Gastroesophageal sphincter (tissue), 4 donors: Measurements from ENCODE around the gene GTF2IRD1. TPM values are rescaled to one million over a fixed set of nuclear protein-coding genes. Genes with fewer than 3 reads are reported as not detected.
"Not testable (repeated sequence)": the region's sequence is repeated elsewhere in the genome, so short reads cannot be mapped to it uniquely, and the experiment has no call there.

Source experiments
- ATAC-seq: fragments of 150-250 bp; one replicate; pipeline ENCODE4 v1.9.1; 2016; ENCODE audit warnings: mild to moderate bottlenecking, moderate library complexity
- H3K27ac ChIP-seq, 4 donors: fragments of 200-600 bp; sonication (generic) in 3 of 4; 1 replicate in 3 of 4; 2 replicates in 1 of 4; pipeline ENCODE4 v1.5.1; 2016 to 2019
- H3K27me3 ChIP-seq: fragments of 200-600 bp; sonication (generic); one replicate; pipeline ENCODE4 v1.5.1; 2019
- H3K36me3 ChIP-seq, 2 donors: fragments of 200-600 bp; sonication (generic); one replicate each; pipeline ENCODE4 v1.5.1; 2019; ENCODE audit warnings: control low read depth in 1 of 2
- H3K4me1 ChIP-seq, 3 donors: fragments of 200-600 bp; sonication (generic); 1 replicate in 2 of 3; 2 replicates in 1 of 3; pipeline ENCODE4 v1.5.1; 2016 to 2019; ENCODE audit warnings: control low read depth in 2 of 3
- H3K4me3 ChIP-seq, 2 donors: fragments of 200-600 bp; sonication (generic); one replicate each; pipeline ENCODE4 v1.5.1; 2019; ENCODE audit warnings: mild to moderate bottlenecking in 1 of 2, moderate library complexity in 1 of 2
- H3K9me3 ChIP-seq, 3 donors: fragments of 200-600 bp; sonication (generic); one replicate each; pipeline ENCODE4 v1.5.1; 2017 to 2019; ENCODE audit warnings: control low read depth in 2 of 3
- EP300 ChIP-seq: sonication (generic); formaldehyde crosslinking; IDR thresholded peaks from one replicate; pipeline ENCODE4 v1.6.1; 2017; ENCODE audit warnings: antibody characterized with exemption, mild to moderate bottlenecking
- POLR2A ChIP-seq, 2 donors: fragments of 450-650 bp; IDR thresholded peaks; one replicate each; pipeline ENCODE4 v1.6.1; 2017; ENCODE audit warnings: antibody characterized with exemption in 2 of 2, mild to moderate bottlenecking in 2 of 2, moderate library complexity in 1 of 2
- POLR2AphosphoS5 ChIP-seq: sonication (generic); formaldehyde crosslinking; IDR thresholded peaks from one replicate; pipeline ENCODE4 v1.6.1; 2017; ENCODE audit warnings: antibody characterized with exemption
- WGBS, 2 donors: methylation state at CpG; one replicate each; pipeline ENCODE4 v1.1.5; 2018; ENCODE audit warnings: low coverage in 1 of 2; 5-methylcytosine and 5-hydroxymethylcytosine counted together
- total RNA-seq, 4 donors: library from RNA; depleted of rRNA; stranded (reverse); fragments of >200 nt; gene quantifications; one replicate each; pipeline ENCODE4 v1.1.0, GENCODE V29; 2016
- TF ChIP-seq, protein P1 (sequence below), 4 experiments: fragments of 200-600 bp in 2 of 4; fragments of 450-650 bp in 2 of 4; sonication (generic) in 1 of 4; IDR thresholded peaks; one replicate each; pipeline ENCODE4 v1.5.1; 2017 to 2019; ENCODE audit warnings: antibody characterized with exemption in 4 of 4, mild to moderate bottlenecking in 2 of 4, moderate library complexity in 2 of 4

GTF2IRD1 gene
- total RNA-seq, 4 donors from 2014 or later, result 21.5 to 49.0 (median 28.2) TPM

DNA sequence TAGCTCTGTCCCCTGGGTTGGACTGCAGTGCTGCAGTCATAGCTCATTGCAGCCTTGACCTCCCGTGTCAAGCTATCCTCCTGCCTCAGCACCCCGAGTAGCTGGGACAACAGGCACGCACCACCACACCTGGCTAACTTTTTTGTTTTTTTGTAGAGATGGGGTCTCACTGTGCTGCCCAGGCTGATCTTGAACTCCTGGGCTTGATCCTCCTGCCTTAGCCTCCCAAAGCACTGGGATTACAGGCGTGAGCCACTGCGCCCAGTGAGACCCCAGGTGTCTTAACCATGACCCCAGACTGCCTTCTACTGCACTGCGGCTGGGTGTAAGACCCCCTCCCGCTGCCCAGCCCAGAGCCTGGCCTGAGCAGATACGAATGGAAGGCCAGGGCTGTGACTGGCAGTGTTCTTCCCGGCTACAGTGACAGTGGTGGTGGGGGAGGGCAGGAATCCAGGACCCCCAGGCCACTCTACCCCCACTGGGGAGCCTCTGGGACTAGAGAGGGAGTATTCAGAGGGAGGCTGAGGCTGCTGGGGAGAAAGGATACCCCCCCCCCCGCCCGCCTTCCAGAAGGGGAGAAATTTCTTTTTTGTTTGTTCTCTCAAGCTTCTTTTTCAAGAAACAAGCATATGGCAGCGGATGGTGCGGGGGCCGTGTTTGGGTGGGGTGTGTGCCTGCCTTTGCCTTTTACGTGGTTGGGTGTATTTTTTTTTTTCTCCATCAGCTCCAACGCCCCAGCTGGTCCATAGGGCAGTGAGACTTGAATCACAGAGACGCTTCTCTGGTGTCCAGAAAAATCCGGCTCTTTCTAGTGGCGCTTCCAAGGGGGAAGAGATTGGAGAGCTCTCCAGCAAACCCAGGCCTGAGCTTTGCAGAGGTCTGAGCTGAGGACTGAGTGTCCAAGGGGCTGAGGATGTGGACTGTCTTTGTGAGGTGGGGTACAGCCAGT lies 36.6 kb downstream of the GTF2IRD1 start:
- Histone ChIP-seq H3K27me3 (no peaks in the 10 kb centered on the region), H3K4me1 (peaks cover 0 to 6% (median 0%) of the 10 kb centered on the region in 3 donors), H3K36me3 (no peaks in the 10 kb centered on the region), H3K9me3 (peaks cover 0 to 6% (median 0%) of the 10 kb centered on the region in 3 donors), H3K27ac (peak overlapping the region in 1 of 4 donors; percentile 19), H3K4me3 (no peak overlapping the region)
- WGBS, 2 donors, result 70 to 82% methylated on average over 2 to 10 of the region's 19 CpGs
- no peak for TF ChIP-seq POLR2AphosphoS5
- TF ChIP-seq, protein P1, sequence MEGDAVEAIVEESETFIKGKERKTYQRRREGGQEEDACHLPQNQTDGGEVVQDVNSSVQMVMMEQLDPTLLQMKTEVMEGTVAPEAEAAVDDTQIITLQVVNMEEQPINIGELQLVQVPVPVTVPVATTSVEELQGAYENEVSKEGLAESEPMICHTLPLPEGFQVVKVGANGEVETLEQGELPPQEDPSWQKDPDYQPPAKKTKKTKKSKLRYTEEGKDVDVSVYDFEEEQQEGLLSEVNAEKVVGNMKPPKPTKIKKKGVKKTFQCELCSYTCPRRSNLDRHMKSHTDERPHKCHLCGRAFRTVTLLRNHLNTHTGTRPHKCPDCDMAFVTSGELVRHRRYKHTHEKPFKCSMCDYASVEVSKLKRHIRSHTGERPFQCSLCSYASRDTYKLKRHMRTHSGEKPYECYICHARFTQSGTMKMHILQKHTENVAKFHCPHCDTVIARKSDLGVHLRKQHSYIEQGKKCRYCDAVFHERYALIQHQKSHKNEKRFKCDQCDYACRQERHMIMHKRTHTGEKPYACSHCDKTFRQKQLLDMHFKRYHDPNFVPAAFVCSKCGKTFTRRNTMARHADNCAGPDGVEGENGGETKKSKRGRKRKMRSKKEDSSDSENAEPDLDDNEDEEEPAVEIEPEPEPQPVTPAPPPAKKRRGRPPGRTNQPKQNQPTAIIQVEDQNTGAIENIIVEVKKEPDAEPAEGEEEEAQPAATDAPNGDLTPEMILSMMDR (IDR thresholded peaks at IDR 0.05), result no peak
- no peak for ATAC-seq

DNA sequence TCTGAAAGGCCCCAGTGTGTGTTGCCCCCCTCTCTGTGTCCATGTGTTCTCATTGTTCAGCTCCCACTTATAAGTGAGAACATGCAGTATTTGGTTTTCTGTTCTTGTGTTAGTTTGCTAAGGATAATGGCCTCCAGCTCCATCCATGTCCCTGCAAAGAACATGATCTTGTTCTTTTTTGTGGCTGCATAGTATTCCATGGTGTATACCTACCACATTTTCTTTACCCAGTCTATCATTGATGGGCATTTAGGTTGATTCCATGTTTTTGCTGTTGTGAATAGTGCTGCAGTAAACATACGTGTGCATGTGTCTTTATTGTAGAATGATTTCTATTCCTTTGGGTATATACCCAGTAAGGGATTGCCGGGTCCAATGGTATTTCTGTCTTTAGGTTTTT lies 37.8 kb downstream of the GTF2IRD1 start:
- not testable (repeated sequence) for H3K9me3 ChIP-seq, H3K27me3 ChIP-seq, ATAC-seq, H3K4me3 ChIP-seq, H3K36me3 ChIP-seq, H3K27ac ChIP-seq
- 86 to 89% methylated on average over 1 to 2 of the region's 2 CpGs for WGBS, 2 donors
- peaks cover 0 to 13% (median 0%) of the 10 kb centered on the region in 3 donors for H3K4me1 ChIP-seq

DNA sequence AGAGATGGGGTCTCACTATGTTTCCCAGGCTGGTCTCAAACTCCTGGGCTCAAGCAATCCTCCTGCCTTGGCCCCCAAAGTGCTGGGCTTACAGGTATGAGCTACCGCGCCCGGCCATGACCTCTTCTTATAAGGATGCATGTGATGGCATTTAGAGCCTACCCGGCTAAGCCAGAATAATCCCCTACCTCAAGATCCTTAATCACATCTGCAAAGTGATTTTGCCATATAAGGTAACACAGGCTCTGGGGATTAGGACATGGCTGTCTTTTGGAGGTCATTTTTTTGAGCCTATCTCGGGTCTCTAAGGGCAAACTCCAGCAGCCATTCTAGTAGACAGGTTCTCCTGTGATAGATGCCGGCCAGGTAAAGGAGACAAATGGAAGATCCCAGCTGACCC lies 39.6 kb downstream of the GTF2IRD1 start:
- Histone ChIP-seq H3K36me3 (no peaks in the 10 kb centered on the region), H3K9me3 (peaks cover 0 to 6% (median 0%) of the 10 kb centered on the region in 3 donors), H3K4me1 (peaks cover 0 to 13% (median 0%) of the 10 kb centered on the region in 3 donors), H3K4me3 (no peak overlapping the region), H3K27me3 (no peaks in the 10 kb centered on the region), H3K27ac (no peak overlapping the region)
- WGBS, 2 donors, result 73 to 98% methylated on average over 4 to 5 of the region's 6 CpGs
- no peak for ATAC-seq
- TF ChIP-seq, protein P1 (IDR thresholded peaks at IDR 0.05), result no peak
- TF ChIP-seq EP300 (no peak), POLR2A (IDR thresholded peaks at IDR 0.05) (no peak), POLR2AphosphoS5 (no peak)

DNA sequence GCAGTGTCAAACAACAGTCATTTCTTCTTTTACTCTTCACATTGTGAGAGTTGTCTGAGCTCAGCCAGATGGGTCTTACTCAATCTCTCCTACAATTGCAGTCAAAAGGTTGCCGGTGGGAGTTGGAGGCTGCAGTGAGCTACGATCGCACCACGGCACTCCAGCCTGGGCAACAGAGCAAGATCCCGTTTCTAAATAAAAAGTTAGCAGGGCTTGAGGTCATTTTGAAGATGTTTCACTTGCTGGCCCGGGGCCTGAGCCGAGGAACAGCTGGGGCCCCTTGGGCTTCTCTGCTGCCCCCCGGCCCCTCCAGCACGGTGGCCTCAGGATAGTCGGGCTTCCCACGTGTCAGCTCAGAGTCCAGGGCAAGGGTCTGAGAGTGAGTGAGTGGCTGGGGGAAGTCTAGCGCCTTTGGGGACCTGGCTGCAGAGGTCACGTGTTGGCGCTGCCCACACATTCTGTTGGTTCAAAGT lies 40.4 kb downstream of the GTF2IRD1 start:
- ATAC-seq, result no peak
- TF ChIP-seq POLR2A (IDR thresholded peaks at IDR 0.05) (no peak), POLR2AphosphoS5 (no peak), EP300 (no peak)
- TF ChIP-seq, protein P1 (IDR thresholded peaks at IDR 0.05), result no peak
- no peaks in the 10 kb centered on the region for H3K27me3 ChIP-seq
- no peaks in the 10 kb centered on the region for H3K36me3 ChIP-seq
- no peak overlapping the region for H3K4me3 ChIP-seq
- peaks cover 0 to 13% (median 0%) of the 10 kb centered on the region in 3 donors for H3K4me1 ChIP-seq
- H3K27ac ChIP-seq, result no peak overlapping the region
- 100% methylated on average over 2 of the region's 14 CpGs; no CpG with 5 or more reads in 1 of the 2 donors for WGBS, 2 donors
- peaks cover 0 to 6% (median 0%) of the 10 kb centered on the region in 3 donors for H3K9me3 ChIP-seq

DNA sequence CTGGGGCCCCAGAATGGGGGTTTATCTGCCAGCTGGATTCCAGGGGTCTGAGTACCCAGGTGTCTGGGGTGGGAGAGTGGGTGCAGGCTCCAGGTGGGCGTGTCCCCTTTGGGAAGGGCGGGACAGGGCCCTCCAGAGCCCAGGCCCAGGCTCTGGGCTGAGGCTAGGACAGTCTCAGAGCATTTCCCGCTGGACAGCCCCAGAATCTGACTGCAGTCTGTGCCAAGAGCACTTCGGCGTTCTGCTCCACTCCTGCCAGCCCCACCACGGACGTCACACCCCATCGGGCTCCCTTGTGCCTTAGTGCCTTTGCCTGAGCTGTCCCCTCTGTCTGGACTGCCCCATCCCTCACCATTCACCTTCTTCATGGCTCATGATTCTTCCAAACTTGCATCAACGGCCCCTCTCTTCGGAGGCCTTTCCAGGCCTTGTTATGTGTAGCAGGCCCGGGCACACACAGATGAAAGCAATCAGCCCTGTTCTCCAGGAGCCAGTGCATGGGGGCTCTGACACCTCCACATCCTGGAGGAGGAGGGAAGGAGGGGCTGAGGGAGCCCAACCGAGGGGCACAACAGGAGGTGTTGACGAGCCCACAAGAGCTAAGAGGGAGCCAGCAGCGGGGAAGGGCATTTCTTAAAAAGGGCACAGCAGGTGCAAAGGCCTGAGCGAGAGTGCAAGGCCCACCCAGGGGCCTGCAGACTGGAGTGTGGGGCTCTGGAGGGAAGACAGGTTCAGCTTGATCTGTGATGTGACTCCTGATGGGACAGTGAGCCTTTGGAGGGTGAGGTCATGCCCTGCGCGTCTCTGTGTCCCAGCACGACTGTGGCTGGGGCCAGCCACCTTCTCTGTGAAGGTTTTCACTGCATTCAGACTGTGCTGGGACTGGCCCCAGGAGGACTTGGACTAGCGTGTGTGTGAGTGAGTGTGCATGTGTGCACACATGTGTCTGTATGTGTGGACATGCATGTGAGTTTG lies 41.7 kb downstream of the GTF2IRD1 start:
- Histone ChIP-seq H3K9me3 (peaks cover 0 to 6% (median 0%) of the 10 kb centered on the region in 3 donors), H3K4me1 (peaks cover 0 to 13% (median 0%) of the 10 kb centered on the region in 3 donors), H3K27me3 (no peaks in the 10 kb centered on the region), H3K4me3 (no peak overlapping the region), H3K27ac (peak overlapping the region in 1 of 4 donors; percentile 48), H3K36me3 (no peaks in the 10 kb centered on the region)
- WGBS, 2 donors, result 58% methylated on average over 12 of the region's 19 CpGs; no CpG with 5 or more reads in 1 of the 2 donors
- TF ChIP-seq, protein P1 (IDR thresholded peaks at IDR 0.05), result no peak
- TF ChIP-seq POLR2AphosphoS5 (no peak), EP300 (no peak), POLR2A (IDR thresholded peaks at IDR 0.05) (no peak)
- no peak for ATAC-seq
